HFF-Myc (cell line): Measurements from ENCODE around the gene ZNF672.
"Not testable (repeated sequence)": the region's sequence is repeated elsewhere in the genome, so short reads cannot be mapped to it uniquely, and the experiment has no call there.

Experiments used
- DNase-seq: peaks from one replicate; pipeline ENCODE4 v3.0.0-alpha.2; 2011; ENCODE audit warnings: low read depth; ENCODE audit errors: extremely low read depth
- H3K4me3 ChIP-seq: replicated peaks from 2 replicates; pipeline ENCODE4 v1.5.1; 2011; ENCODE audit warnings: low read depth, mild to moderate bottlenecking, control low read depth, low read length
- TF ChIP-seq, protein P1 (sequence below): IDR thresholded peaks from 2 replicates; pipeline ENCODE4 v1.5.1; 2012; ENCODE audit warnings: mild to moderate bottlenecking, low read depth, low read length, control low read depth; ENCODE audit errors: missing control alignments

ZNF672 gene

DNA sequence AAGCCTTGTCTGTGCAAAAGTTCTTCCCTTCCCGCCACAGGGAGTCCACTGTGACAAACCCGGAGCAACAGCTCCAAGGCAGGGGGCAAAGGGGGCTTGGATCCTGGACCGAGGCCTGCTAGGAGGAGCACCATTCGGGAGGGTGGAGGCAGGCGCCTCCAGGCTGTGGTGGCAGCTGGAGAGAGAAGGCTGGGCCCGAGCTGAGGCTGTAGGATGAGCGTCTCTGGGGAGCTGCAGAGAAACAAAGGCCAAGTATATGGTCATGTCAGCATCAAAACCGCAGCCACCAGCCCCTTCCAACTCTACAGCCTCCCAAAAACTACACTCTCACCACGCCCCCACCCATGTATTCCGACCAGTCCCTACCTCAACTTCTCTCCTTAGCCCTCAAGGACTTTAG is 12.9 kb upstream of the ZNF672 start:
- peak overlapping the region; percentile 79 for H3K4me3 ChIP-seq
- no peak for DNase-seq
- TF ChIP-seq, protein P1, sequence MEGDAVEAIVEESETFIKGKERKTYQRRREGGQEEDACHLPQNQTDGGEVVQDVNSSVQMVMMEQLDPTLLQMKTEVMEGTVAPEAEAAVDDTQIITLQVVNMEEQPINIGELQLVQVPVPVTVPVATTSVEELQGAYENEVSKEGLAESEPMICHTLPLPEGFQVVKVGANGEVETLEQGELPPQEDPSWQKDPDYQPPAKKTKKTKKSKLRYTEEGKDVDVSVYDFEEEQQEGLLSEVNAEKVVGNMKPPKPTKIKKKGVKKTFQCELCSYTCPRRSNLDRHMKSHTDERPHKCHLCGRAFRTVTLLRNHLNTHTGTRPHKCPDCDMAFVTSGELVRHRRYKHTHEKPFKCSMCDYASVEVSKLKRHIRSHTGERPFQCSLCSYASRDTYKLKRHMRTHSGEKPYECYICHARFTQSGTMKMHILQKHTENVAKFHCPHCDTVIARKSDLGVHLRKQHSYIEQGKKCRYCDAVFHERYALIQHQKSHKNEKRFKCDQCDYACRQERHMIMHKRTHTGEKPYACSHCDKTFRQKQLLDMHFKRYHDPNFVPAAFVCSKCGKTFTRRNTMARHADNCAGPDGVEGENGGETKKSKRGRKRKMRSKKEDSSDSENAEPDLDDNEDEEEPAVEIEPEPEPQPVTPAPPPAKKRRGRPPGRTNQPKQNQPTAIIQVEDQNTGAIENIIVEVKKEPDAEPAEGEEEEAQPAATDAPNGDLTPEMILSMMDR: no peak

DNA sequence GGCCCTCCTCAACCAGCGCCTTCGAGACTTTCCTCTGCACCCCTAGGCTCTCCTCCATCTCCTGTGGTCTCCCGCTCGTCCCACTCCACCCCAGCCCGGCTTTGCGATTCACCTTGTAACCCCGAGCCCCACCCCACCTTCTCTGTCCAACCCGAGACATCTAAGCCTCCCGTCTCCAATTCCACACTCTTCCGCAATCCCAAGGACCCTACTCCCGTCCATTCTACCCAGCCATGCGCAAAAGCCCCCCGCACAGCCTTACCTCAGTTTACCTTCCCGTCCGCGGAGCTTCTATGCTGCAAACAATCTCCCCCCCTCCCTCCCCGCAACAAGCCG is 12.5 kb upstream of the ZNF672 start:
- DNase-seq: no peak

DNA sequence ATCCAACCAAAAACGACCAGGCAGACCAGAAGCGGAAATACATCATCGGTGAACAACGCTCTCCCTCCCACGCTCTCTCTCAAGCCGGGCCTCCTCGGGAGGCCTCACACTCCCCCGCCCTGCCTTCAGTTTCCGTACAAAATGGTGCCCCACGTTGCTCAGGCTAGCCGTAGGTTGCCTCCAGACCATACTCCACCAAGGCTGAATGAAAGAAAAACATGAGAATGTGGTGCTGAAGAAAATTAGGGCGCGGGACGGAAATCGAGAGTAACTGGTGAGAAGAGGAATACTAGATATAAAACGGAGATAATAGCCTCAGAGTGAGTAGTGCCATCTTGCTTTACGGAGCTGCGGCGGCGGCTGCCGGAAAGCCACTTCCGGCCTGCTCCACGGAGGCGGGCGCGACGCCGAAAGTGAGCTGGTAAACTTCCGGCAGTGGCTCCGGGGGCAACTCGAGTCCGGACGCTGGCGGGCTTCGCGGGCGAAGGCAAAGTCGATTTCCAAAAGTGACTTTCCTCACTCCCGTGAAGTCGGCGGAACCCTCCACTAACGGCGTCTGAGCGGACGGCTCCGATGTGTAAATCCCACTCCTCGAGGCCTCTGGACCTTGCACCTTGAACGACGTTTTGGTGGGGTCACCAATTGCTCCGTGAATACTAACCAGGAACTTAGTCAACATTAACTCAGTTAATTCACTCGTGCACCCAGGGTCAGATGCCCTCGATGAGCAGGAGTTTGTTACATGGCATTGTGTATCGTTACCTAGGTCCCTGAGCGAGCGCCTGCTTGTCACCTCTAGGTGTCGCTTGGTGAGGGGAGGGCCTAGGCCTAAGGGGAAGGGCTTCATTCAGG is 11.9 kb upstream of the ZNF672 start, which contains the start of gene SH3BP5L:
SH3BP5L (minus strand) TSS at position 7 of the 852 bp plus-strand sequence. CDS start 980 bp downstream, outside the sequence.
- TF ChIP-seq, protein P1: peak; percentile 65
- H3K4me3 ChIP-seq: peak within 1 kb of the TSS; percentile 79
- DNase-seq: peak; percentile 83

More for the DNA sequence above, 12.5 kb upstream of the ZNF672 start:
- H3K4me3 ChIP-seq: peak overlapping the region; percentile 79
- TF ChIP-seq, protein P1: no peak

DNA sequence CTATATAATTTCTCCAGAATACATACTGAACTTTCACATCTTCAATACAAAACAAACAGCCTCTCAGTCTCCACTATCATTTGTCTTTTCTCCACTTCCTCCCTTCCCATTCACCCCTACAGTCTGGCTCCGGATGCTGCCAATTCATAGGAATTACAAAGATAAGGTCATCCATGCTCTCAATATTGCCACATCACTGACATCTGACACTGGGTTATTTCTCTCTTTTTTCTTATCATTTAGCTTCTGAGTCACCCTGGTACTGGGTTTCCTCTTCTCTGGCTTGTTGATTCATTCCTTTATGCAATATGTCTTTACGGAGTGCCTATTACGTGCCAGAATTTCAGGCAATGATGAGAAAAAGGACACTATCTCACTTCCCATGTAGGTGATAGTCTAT is 9.2 kb upstream of the ZNF672 start:
- TF ChIP-seq, protein P1: no peak
- H3K4me3 ChIP-seq: no peak overlapping the region
- DNase-seq: no peak

DNA sequence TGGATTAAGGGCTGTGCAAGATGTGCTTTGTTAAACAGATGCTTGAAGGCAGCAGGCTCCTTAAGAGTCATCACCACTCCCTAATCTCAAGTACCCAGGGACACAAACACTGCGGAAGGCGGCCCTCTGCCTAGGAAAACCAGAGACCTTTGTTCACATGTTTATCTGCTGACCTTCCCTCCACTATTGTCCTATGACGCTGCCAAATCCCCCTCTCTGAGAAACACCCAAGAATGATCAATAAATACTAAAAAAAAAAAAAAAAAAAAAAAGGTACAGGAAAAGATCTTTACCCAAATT is 7.4 kb upstream of the ZNF672 start:
- not testable (repeated sequence) for DNase-seq, H3K4me3 ChIP-seq

DNA sequence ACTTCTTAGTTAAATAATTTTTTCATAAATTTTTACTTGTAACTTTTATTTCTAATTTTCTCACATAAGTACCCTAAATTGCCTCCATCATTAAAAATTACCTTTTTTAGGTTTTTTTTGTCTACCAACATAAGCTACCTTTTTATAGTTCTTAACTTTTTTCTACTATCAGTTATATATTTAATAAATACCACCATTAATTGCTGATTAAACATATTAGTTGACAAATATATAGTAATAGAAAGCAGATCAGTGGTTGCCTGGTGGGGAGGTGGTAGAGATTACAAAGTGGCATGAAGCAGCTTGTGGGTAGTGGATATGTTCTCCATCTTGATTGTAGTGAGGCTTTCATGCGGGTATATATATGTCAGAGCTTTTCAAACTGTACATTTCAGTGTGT is 6.2 kb upstream of the ZNF672 start:
- DNase-seq: no peak
- TF ChIP-seq, protein P1: no peak
- H3K4me3 ChIP-seq: no peak overlapping the region

DNA sequence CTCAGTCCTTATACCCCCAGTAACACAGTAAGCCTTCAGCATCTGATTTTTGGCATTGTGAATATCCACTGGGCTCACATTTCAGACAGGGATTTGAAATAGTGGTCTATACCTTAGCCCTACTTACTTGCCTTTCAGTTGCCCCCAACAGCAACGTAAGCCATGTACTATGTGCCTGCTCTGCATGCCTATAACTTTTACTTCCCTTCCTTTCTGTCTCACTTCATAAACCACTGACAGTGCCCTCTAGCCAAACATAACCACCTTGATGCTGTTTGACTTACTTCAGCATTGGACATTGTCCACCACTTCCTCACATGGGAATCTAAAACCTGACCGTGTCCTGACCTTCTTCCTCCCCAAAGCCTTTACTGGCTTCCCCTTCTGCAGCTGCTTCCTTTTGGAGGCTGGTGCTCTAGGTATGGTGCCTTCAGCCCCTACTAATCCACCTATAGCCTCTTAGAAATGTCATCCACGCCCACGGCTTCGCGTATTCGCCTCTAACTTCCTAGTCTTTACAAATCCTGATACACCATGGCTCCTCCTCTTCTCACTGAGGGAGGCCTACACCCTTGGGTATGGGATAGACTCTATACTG is 3.6 kb upstream of the ZNF672 start:
- DNase-seq: no peak
- TF ChIP-seq, protein P1: no peak
- no peak overlapping the region for H3K4me3 ChIP-seq
